ENCODE results near the gene RAB24. TPM values are rescaled to one million over a fixed set of nuclear protein-coding genes. Genes with fewer than 3 reads are reported as not detected.
"Not testable (repeated sequence)": the region's sequence is repeated elsewhere in the genome, so short reads cannot be mapped to it uniquely, and the experiment has no call there.

RAB24 gene
- total RNA-seq, 2 donors from 2014 or later = 79.1 to 92.0 TPM

GRCh38 chr5:177306674-177307543 lies 3.4 kb upstream of the RAB24 start:
- peaks cover 80% of the 10 kb centered on the region for H3K4me1 ChIP-seq
- intact Hi-C loops (cut with DNase I) = no loop called here
- H3K4me3 ChIP-seq = no peak overlapping the region
- peak in 1 of 4 donors; percentile 63 for DNase-seq
- ATAC-seq = no peak
- H3K36me3 ChIP-seq (replicated peaks in 1 of 2; ENCODE audit: insufficient read depth in 1 of 2, low read depth in 2 of 2) = peaks cover 0 to 8% of the 10 kb centered on the region in 2 donors
- TF ChIP-seq CTCF (IDR thresholded peaks at IDR 0.05) = no peak
- no peak for TF ChIP-seq POLR2A (IDR thresholded peaks at IDR 0.05)
- H3K27ac ChIP-seq = peak overlapping the region in 2 of 4 donors; percentile 69 to 74
- H3K27me3 ChIP-seq = no peaks in the 10 kb centered on the region
- H3K9me3 ChIP-seq = no peaks in the 10 kb centered on the region
- WGBS, 2 donors = 65 to 89% methylated on average over 12 to 15 of the region's 15 CpGs

GRCh38 chr5:177306103-177306640 lies 2.7 kb upstream of the RAB24 start:
- not testable (repeated sequence) for ATAC-seq

GRCh38 chr5:177304392-177305119 lies 1.0 kb upstream of the RAB24 start:
- no peak for DNase-seq
- 16 to 17% methylated on average over 8 to 19 of the region's 19 CpGs for WGBS, 2 donors
- Histone ChIP-seq H3K4me1 (peaks cover 75% of the 10 kb centered on the region), H3K27ac (peak overlapping the region; percentile 81 to 93 (median 90)), H3K36me3 (replicated peaks in 1 of 2; ENCODE audit: insufficient read depth in 1 of 2, low read depth in 2 of 2) (peaks cover 0 to 8% of the 10 kb centered on the region in 2 donors), H3K4me3 (peak overlapping the region; percentile 70 to 80), H3K9me3 (no peaks in the 10 kb centered on the region), H3K27me3 (no peaks in the 10 kb centered on the region)
- intact Hi-C loops (cut with DNase I) = no loop called here
- TF ChIP-seq POLR2A (IDR thresholded peaks at IDR 0.05) (no peak), CTCF (IDR thresholded peaks at IDR 0.05) (no peak)
- no peak for ATAC-seq

More at GRCh38 chr5:177306103-177306640, 2.7 kb upstream of the RAB24 start:
- DNase-seq; H3K27me3 ChIP-seq; H3K4me3 ChIP-seq; H3K36me3 ChIP-seq (replicated peaks in 1 of 2; ENCODE audit: insufficient read depth in 1 of 2, low read depth in 2 of 2); H3K9me3 ChIP-seq; intact Hi-C loops (cut with DNase I): not testable (repeated sequence)
- Histone ChIP-seq H3K27ac (peak overlapping the region in 1 of 4 donors; percentile 74), H3K4me1 (peaks cover 80% of the 10 kb centered on the region)
- WGBS, 2 donors = 69 to 73% methylated on average over 10 to 11 of the region's 11 CpGs

- H3K27me3 ChIP-seq = no peaks in the 10 kb centered on the region
- intact Hi-C loops (cut with DNase I) = no loop called here
- peak overlapping the region; percentile 81 to 93 (median 90) for H3K27ac ChIP-seq
- no peaks in the 10 kb centered on the region for H3K9me3 ChIP-seq
- H3K36me3 ChIP-seq (replicated peaks in 1 of 2; ENCODE audit: insufficient read depth in 1 of 2, low read depth in 2 of 2) = peaks cover 0 to 8% of the 10 kb centered on the region in 2 donors
- no peak for TF ChIP-seq POLR2A (IDR thresholded peaks at IDR 0.05)
- TF ChIP-seq CTCF (IDR thresholded peaks at IDR 0.05) = no peak
- H3K4me3 ChIP-seq = peak overlapping the region; percentile 70 to 80
- H3K4me1 ChIP-seq = peaks cover 69% of the 10 kb centered on the region
- ATAC-seq (no peak), DNase-seq (no peak)
- 0 to 2% methylated on average over 13 to 25 of the region's 25 CpGs for WGBS, 2 donors
Observed at GRCh38 chr5:177303925-177304391, 439 bp upstream of the RAB24 start.
